HepG2 (cell line): ENCODE measurements around the gene DNAJC21.

Experiments
- CBX2 ChIP-seq, 2 experiments: fragments of 200-600 bp in 1 of 2; sonication (generic); formaldehyde crosslinking in 1 of 2; IDR thresholded peaks; 2 replicates each; pipeline versions ENCODE4 v1.7.0 to v1.8.1; 2018 to 2022; ENCODE audit warnings: low read depth in 2 of 2, low read length in 1 of 2, mild to moderate bottlenecking in 1 of 2, missing genetic modification reagents in 1 of 2
- CTCF ChIP-seq: sonication (generic); formaldehyde crosslinking; IDR thresholded peaks from 2 replicates; pipeline ENCODE4 v1.5.0; 2020; ENCODE audit warnings: mild to moderate bottlenecking, missing genetic modification reagents, moderate library complexity
- HDAC2 ChIP-seq: sonication (generic); formaldehyde crosslinking; IDR thresholded peaks from 2 replicates; pipeline ENCODE4 v1.4.0; 2020; ENCODE audit warnings: missing genetic modification reagents
- HNRNPK ChIP-seq: fragments of 200-400 bp; formaldehyde crosslinking; IDR thresholded peaks from 2 replicates; pipeline ENCODE4 v1.6.1; 2018; ENCODE audit warnings: low read length, low read depth, moderate library complexity, mild to moderate bottlenecking; ENCODE audit not compliant: poor library complexity, severe bottlenecking
- RBM22 ChIP-seq: fragments of 200-400 bp; formaldehyde crosslinking; optimal IDR thresholded peaks from 2 replicates; pipeline ENCODE3; 2017; ENCODE audit warnings: mild to moderate bottlenecking, low read length, moderate library complexity
- RELA ChIP-seq: sonication (generic); formaldehyde crosslinking; IDR thresholded peaks from 2 replicates; pipeline ENCODE4 v1.4.0; 2020; ENCODE audit warnings: missing genetic modification reagents
- SNRNP70 ChIP-seq: fragments of 200-400 bp; formaldehyde crosslinking; IDR thresholded peaks from 2 replicates; pipeline ENCODE4 v1.6.1; 2017; ENCODE audit warnings: mild to moderate bottlenecking, low read depth, low read length, moderate library complexity
- SRSF9 ChIP-seq: fragments of 200-400 bp; formaldehyde crosslinking; IDR thresholded peaks from 2 replicates; pipeline ENCODE4 v1.6.1; 2018; ENCODE audit warnings: borderline replicate concordance, mild to moderate bottlenecking, low read depth, low read length; ENCODE audit not compliant: insufficient read depth, poor library complexity, severe bottlenecking
- ZNF12 ChIP-seq: sonication (generic); formaldehyde crosslinking; IDR thresholded peaks from 2 replicates; pipeline ENCODE4 v1.5.0; 2020; ENCODE audit warnings: missing genetic modification reagents

- TF ChIP-seq SNRNP70 (no peak), SRSF9 (no peak), HDAC2 (no peak), RBM22 (no peak), CBX2 (IDR thresholded peaks at IDR 0.05; ENCODE audit: low read depth, low read length) (no peak), CBX2 (CRISPR knock-in tag; IDR thresholded peaks at IDR 0.05; ENCODE audit: low read depth) (no peak), CTCF (CRISPR knock-in tag) (no peak), RELA (no peak), ZNF12 (CRISPR knock-in tag) (no peak), HNRNPK (no peak)
Observed at GRCh38 chr5:35004200-35004599, 74.8 kb downstream of the DNAJC21 start.
